HFFc6 (cell line): Measurements from ENCODE around the gene MORN4. TPM values are rescaled to one million over a fixed set of nuclear protein-coding genes. Genes with fewer than 3 reads are reported as not detected.

ENCODE experiments used
- DNase-seq: peaks from one replicate; pipeline ENCODE4 v3.0.0-alpha.2; 2018
- H3K27ac Mint-ChIP-seq: 2 replicates; pipeline ENCODE4 v1.8.0; 2020; ENCODE audit warnings: mild to moderate bottlenecking, mixed read lengths
- H3K27me3 Mint-ChIP-seq: 2 replicates; pipeline ENCODE4 v1.8.0; 2021; ENCODE audit warnings: mild to moderate bottlenecking, moderate library complexity, mixed read lengths; ENCODE audit not compliant: insufficient read depth
- H3K36me3 Mint-ChIP-seq: 2 replicates; pipeline ENCODE4 v1.8.0; 2021; ENCODE audit warnings: low read depth, mixed read lengths
- H3K4me1 Mint-ChIP-seq: 2 replicates; pipeline ENCODE4 v1.8.0; 2020; ENCODE audit warnings: low read depth, mixed read lengths
- H3K4me3 Mint-ChIP-seq: 2 replicates; pipeline ENCODE4 v1.8.0; 2020; ENCODE audit warnings: mild to moderate bottlenecking, moderate library complexity, mixed read lengths
- H3K9me3 Mint-ChIP-seq: 2 replicates; pipeline ENCODE4 v1.8.0; 2020; ENCODE audit warnings: mild to moderate bottlenecking, mixed read lengths
- CTCF ChIP-seq: fragments of 200-600 bp; sonication (generic); IDR thresholded peaks from 2 replicates; pipeline ENCODE4 v1.5.0; 2021; ENCODE audit warnings: antibody characterized with exemption, mild to moderate bottlenecking
- total RNA-seq, 6 experiments: library from RNA; stranded (reverse); fragmentation: NEBNext Ultra II Directional; extraction: Animal tissue kit (Norgen Biotek cat#: 25700); gene quantifications; 2 replicates in 1 of 6; 3 replicates in 5 of 6; pipeline ENCODE4 v1.2.3, GENCODE V29; 2021

Gene MORN4
- total RNA-seq, 6 experiments from 2014 or later = 9.4 to 11.3 (median 10.1) TPM

- peak overlapping the region; percentile 53 for H3K27ac Mint-ChIP-seq
- H3K27me3 Mint-ChIP-seq = peaks cover 19% of the 10 kb centered on the region
- H3K4me1 Mint-ChIP-seq = peaks cover 19% of the 10 kb centered on the region
- no peaks in the 10 kb centered on the region for H3K9me3 Mint-ChIP-seq
- H3K36me3 Mint-ChIP-seq = peaks cover 34% of the 10 kb centered on the region; the same call in 1 of the 2 replicates
- H3K4me3 Mint-ChIP-seq = no peak overlapping the region
- no peak for TF ChIP-seq CTCF
- DNase-seq = peak; percentile 69
Measured at GRCh38 chr10:97673736-97674525, 40.6 kb upstream of the MORN4 start.

- Mint-ChIP-seq H3K9me3 (no peaks in the 10 kb centered on the region), H3K27me3 (peaks cover 14% of the 10 kb centered on the region), H3K36me3 (peaks cover 29% of the 10 kb centered on the region), H3K4me1 (peaks cover 15% of the 10 kb centered on the region), H3K27ac (no peak overlapping the region), H3K4me3 (no peak overlapping the region)
- no peak for TF ChIP-seq CTCF
- DNase-seq = no peak
Measured at GRCh38 chr10:97669571-97669970, 36.3 kb upstream of the MORN4 start.

GRCh38 chr10:97667463-97667862 lies 34.2 kb upstream of the MORN4 start:
- H3K27me3 Mint-ChIP-seq = peaks cover 1% of the 10 kb centered on the region
- H3K9me3 Mint-ChIP-seq = no peaks in the 10 kb centered on the region
- H3K4me3 Mint-ChIP-seq = no peak overlapping the region
- no peak for TF ChIP-seq CTCF
- peaks cover 27% of the 10 kb centered on the region for H3K36me3 Mint-ChIP-seq
- H3K4me1 Mint-ChIP-seq = no peaks in the 10 kb centered on the region
- no peak overlapping the region for H3K27ac Mint-ChIP-seq
- no peak for DNase-seq

- no peak overlapping the region for H3K27ac Mint-ChIP-seq
- H3K27me3 Mint-ChIP-seq = peaks cover 1% of the 10 kb centered on the region
- no peaks in the 10 kb centered on the region for H3K9me3 Mint-ChIP-seq
- no peak for TF ChIP-seq CTCF
- H3K4me3 Mint-ChIP-seq = no peak overlapping the region
- peaks cover 28% of the 10 kb centered on the region for H3K36me3 Mint-ChIP-seq
- DNase-seq = no peak
- H3K4me1 Mint-ChIP-seq = no peaks in the 10 kb centered on the region
Measured at GRCh38 chr10:97666992-97667391, 33.7 kb upstream of the MORN4 start.

- TF ChIP-seq CTCF = no peak
- H3K27ac Mint-ChIP-seq = no peak overlapping the region
- peaks cover 2% of the 10 kb centered on the region for H3K27me3 Mint-ChIP-seq
- no peaks in the 10 kb centered on the region for H3K9me3 Mint-ChIP-seq
- H3K4me3 Mint-ChIP-seq = no peak overlapping the region
- DNase-seq = no peak
- H3K36me3 Mint-ChIP-seq = peaks cover 29% of the 10 kb centered on the region
- peaks cover 5% of the 10 kb centered on the region for H3K4me1 Mint-ChIP-seq
Measured at GRCh38 chr10:97664282-97664850, 31.1 kb upstream of the MORN4 start.
